ENCODE results near the gene OR9Q1. TPM values are rescaled to one million over a fixed set of nuclear protein-coding genes. Genes with fewer than 3 reads are reported as not detected.

The OR9Q1 gene
- total RNA-seq, 1 donor from 2014 or later: not detected

GRCh38 chr11:58134151-58134550, 110.5 kb downstream of the OR9Q1 start:
- intact Hi-C loops (cut with DNase I): no loop called here
- DNase-seq (ENCODE audit: low spot score in 2 of 2): no peak
- Histone ChIP-seq H3K36me3 (no peaks in the 10 kb centered on the region), H3K27me3 (no peaks in the 10 kb centered on the region), H3K4me3 (no peak overlapping the region), H3K9me3 (no peaks in the 10 kb centered on the region), H3K4me1 (no peaks in the 10 kb centered on the region), H3K27ac (no peak overlapping the region)
- TF ChIP-seq CTCF (IDR thresholded peaks at IDR 0.05): no peak

- no peaks in the 10 kb centered on the region for H3K27me3 ChIP-seq
- no peak overlapping the region for H3K4me3 ChIP-seq
- H3K27ac ChIP-seq: no peak overlapping the region
- no peak for DNase-seq (ENCODE audit: low spot score in 2 of 2)
- intact Hi-C loops (cut with DNase I): no loop called here
- no peak for TF ChIP-seq CTCF (IDR thresholded peaks at IDR 0.05)
- H3K4me1 ChIP-seq: no peaks in the 10 kb centered on the region
- H3K36me3 ChIP-seq: no peaks in the 10 kb centered on the region
- no peaks in the 10 kb centered on the region for H3K9me3 ChIP-seq
Observed at GRCh38 chr11:58135171-58135570, 111.5 kb downstream of the OR9Q1 start.

- H3K27me3 ChIP-seq: no peaks in the 10 kb centered on the region
- intact Hi-C loops (cut with DNase I): no loop called here
- no peaks in the 10 kb centered on the region for H3K36me3 ChIP-seq
- H3K4me3 ChIP-seq: no peak overlapping the region
- TF ChIP-seq CTCF (IDR thresholded peaks at IDR 0.05): no peak
- H3K9me3 ChIP-seq: no peaks in the 10 kb centered on the region
- H3K4me1 ChIP-seq: no peaks in the 10 kb centered on the region
- no peak for DNase-seq (ENCODE audit: low spot score in 2 of 2)
- H3K27ac ChIP-seq: no peak overlapping the region
Observed at GRCh38 chr11:58142761-58143160, 119.1 kb downstream of the OR9Q1 start.

- H3K27ac ChIP-seq: no peak overlapping the region
- H3K4me1 ChIP-seq: no peaks in the 10 kb centered on the region
- intact Hi-C loops (cut with DNase I): no loop called here
- no peak for TF ChIP-seq CTCF (IDR thresholded peaks at IDR 0.05)
- no peak overlapping the region for H3K4me3 ChIP-seq
- no peak for DNase-seq (ENCODE audit: low spot score in 2 of 2)
- H3K27me3 ChIP-seq: no peaks in the 10 kb centered on the region
- H3K9me3 ChIP-seq: no peaks in the 10 kb centered on the region
- no peaks in the 10 kb centered on the region for H3K36me3 ChIP-seq
Observed at GRCh38 chr11:58152781-58153180, 129.1 kb downstream of the OR9Q1 start.

- Histone ChIP-seq H3K27ac (no peak overlapping the region), H3K4me1 (no peaks in the 10 kb centered on the region), H3K27me3 (no peaks in the 10 kb centered on the region), H3K4me3 (no peak overlapping the region), H3K36me3 (no peaks in the 10 kb centered on the region), H3K9me3 (peaks cover 0 to 7% of the 10 kb centered on the region in 2 donors)
- intact Hi-C loops (cut with DNase I): no loop called here
- no peak for DNase-seq (ENCODE audit: low spot score in 2 of 2)
- no peak for TF ChIP-seq CTCF (IDR thresholded peaks at IDR 0.05)
Observed at GRCh38 chr11:58164389-58164788, 140.7 kb downstream of the OR9Q1 start.

GRCh38 chr11:58164990-58165389, 141.3 kb downstream of the OR9Q1 start:
- no peak for TF ChIP-seq CTCF (IDR thresholded peaks at IDR 0.05)
- Histone ChIP-seq H3K4me3 (no peak overlapping the region), H3K9me3 (peaks cover 0 to 1% of the 10 kb centered on the region in 2 donors), H3K27ac (no peak overlapping the region), H3K36me3 (no peaks in the 10 kb centered on the region), H3K27me3 (no peaks in the 10 kb centered on the region), H3K4me1 (no peaks in the 10 kb centered on the region)
- DNase-seq (ENCODE audit: low spot score in 2 of 2): no peak
- intact Hi-C loops (cut with DNase I): no loop called here
